Measurements from ENCODE around the gene FYN.

The FYN gene

DNA sequence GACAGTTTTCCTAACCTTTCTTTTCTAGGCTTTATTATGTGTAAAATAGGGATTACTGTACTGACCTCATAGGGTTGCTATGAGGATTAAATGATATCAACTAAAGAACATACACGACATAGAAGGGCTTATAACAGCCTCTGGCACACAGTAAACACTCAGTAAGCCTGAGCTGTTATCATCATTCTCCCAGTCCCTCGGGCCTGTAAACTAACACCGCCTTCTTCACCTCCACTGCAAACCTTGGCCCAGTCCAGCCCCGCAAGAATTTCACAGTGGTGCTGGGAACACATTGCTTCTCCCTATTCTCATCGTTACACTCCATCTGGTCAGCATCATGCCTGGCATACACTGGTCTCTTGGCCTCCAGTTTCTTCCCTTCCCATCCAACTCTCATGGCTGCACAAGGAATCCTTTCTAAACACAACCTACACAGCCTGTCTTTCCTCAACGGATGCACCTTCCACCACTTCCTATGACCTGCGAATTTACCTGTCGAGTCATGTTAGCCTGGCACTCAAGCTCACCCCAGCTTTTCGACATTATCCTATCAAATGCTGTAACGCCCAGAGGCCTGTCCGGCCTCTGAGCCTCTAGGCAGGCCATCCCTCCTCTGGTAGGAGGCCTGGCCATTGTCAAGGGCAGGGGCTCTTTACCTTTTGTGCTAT lies 92.1 kb downstream of the FYN start:
- H3K27ac ChIP-seq (ENCODE audit: low read length) = no peak overlapping the region
- H3K9me3 ChIP-seq (ENCODE audit: control insufficient read depth in 1 of 2, low read length in 2 of 2) = no peaks in the 10 kb centered on the region
- H3K27me3 ChIP-seq (ENCODE audit: low read depth, low read length) = no peaks in the 10 kb centered on the region
- no peaks in the 10 kb centered on the region for H3K36me3 ChIP-seq (ENCODE audit: control insufficient read depth in 1 of 2, insufficient read depth in 2 of 2, low read length in 2 of 2)
- H3K4me3 ChIP-seq (ENCODE audit: low read depth in 1 of 2, low read length in 2 of 2) = no peak overlapping the region
- H3K4me1 ChIP-seq (ENCODE audit: control insufficient read depth in 1 of 2, insufficient read depth in 2 of 2, low read length in 2 of 2) = peaks cover 12 to 29% of the 10 kb centered on the region in 2 donors

DNA sequence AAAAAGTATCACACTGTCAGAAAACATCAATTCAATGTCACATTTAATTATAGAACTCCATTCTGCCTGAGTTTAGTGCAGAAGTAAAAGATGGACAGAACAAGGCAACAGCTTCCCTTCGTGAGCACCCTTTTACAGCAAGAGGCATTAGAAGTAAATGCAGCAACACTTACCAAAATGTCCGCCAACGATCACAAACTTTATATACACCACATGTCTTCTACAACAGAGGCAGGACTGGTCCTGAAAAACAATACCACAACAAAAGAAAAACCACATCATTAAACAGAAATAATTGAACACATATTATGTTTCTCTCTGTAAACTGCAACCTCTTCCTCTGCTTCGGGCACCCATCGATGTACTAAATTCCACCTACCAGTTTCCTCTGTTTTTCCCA lies 92.9 kb downstream of the FYN start:
- Histone ChIP-seq H3K27me3 (ENCODE audit: low read depth, low read length) (no peaks in the 10 kb centered on the region), H3K36me3 (ENCODE audit: control insufficient read depth in 1 of 2, insufficient read depth in 2 of 2, low read length in 2 of 2) (no peaks in the 10 kb centered on the region), H3K4me1 (ENCODE audit: control insufficient read depth in 1 of 2, insufficient read depth in 2 of 2, low read length in 2 of 2) (peaks cover 12 to 29% of the 10 kb centered on the region in 2 donors), H3K27ac (ENCODE audit: low read length) (no peak overlapping the region), H3K9me3 (ENCODE audit: control insufficient read depth in 1 of 2, low read length in 2 of 2) (no peaks in the 10 kb centered on the region), H3K4me3 (ENCODE audit: low read depth in 1 of 2, low read length in 2 of 2) (no peak overlapping the region)

DNA sequence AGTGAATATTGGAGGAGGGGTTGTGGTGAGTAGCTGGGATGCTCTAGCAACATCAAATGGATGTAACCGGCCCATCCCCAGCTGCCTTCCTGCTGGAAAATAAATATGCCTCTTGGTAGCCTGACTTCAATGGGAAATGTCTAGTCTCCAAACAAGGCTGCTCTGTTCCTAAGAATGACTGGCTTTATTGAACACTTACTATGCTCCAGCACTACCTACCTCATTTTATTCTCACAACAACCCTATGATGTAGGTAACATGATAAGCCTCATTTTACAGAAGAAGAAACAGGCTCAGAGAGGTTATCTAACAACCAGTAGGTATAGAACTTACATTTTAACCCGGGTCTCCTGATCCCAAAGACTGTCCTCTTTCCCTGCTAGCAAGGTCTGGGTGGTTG lies 93.6 kb downstream of the FYN start:
- Histone ChIP-seq H3K27ac (ENCODE audit: low read length) (no peak overlapping the region), H3K27me3 (ENCODE audit: low read depth, low read length) (no peaks in the 10 kb centered on the region), H3K36me3 (ENCODE audit: control insufficient read depth in 1 of 2, insufficient read depth in 2 of 2, low read length in 2 of 2) (no peaks in the 10 kb centered on the region), H3K4me1 (ENCODE audit: control insufficient read depth in 1 of 2, insufficient read depth in 2 of 2, low read length in 2 of 2) (peaks cover 7 to 28% of the 10 kb centered on the region in 2 donors), H3K9me3 (ENCODE audit: control insufficient read depth in 1 of 2, low read length in 2 of 2) (no peaks in the 10 kb centered on the region), H3K4me3 (ENCODE audit: low read depth in 1 of 2, low read length in 2 of 2) (no peak overlapping the region)

DNA sequence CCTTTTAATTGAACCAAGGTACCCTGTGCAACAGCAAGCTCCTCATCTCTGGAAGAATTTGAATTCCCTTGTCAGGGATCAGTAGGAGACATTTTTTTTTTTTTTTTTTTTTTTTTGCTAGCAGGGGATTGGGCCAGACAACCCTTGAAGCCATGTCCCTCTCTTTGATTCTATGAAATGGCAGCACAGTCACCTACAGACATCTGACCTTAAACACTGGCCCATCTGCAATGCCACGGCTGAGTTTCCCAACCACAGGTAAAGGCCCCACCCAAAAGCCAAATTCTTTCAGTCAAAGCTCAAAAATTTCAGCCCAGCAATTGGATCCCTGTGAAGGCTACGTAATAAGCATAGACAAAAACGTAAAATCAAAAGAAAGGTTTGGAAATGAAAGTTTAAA lies 94.2 kb downstream of the FYN start:
- no peaks in the 10 kb centered on the region for H3K36me3 ChIP-seq (ENCODE audit: control insufficient read depth in 1 of 2, insufficient read depth in 2 of 2, low read length in 2 of 2)
- H3K4me3 ChIP-seq (ENCODE audit: low read depth in 1 of 2, low read length in 2 of 2) = no peak overlapping the region
- H3K9me3 ChIP-seq (ENCODE audit: control insufficient read depth in 1 of 2, low read length in 2 of 2) = no peaks in the 10 kb centered on the region
- peaks cover under 1 to 22% of the 10 kb centered on the region in 2 donors for H3K4me1 ChIP-seq (ENCODE audit: control insufficient read depth in 1 of 2, insufficient read depth in 2 of 2, low read length in 2 of 2)
- no peak overlapping the region for H3K27ac ChIP-seq (ENCODE audit: low read length)
- no peaks in the 10 kb centered on the region for H3K27me3 ChIP-seq (ENCODE audit: low read depth, low read length)

DNA sequence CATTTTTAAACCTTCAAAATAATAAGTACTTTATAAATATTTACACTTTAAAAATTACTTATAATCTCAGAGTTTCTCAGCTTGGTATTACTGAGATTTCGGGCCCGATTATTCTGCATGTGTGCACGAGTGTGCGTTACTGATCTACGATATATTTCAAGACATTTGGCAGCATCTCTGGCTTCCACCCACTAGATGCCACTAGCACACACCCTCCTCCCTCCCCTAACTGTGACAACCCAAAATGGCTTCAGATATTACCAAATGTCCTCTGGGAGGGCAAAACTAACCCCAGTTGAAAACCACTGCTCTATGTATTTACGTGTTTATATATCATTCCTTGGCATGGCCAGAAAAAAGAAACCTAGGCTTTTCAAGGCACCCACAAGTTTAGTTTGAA lies 95.9 kb downstream of the FYN start:
- H3K9me3 ChIP-seq (ENCODE audit: control insufficient read depth in 1 of 2, low read length in 2 of 2) = no peaks in the 10 kb centered on the region
- H3K27ac ChIP-seq (ENCODE audit: low read length) = no peak overlapping the region
- H3K4me1 ChIP-seq (ENCODE audit: control insufficient read depth in 1 of 2, insufficient read depth in 2 of 2, low read length in 2 of 2) = peaks cover 0 to 12% of the 10 kb centered on the region in 2 donors
- H3K27me3 ChIP-seq (ENCODE audit: low read depth, low read length) = no peaks in the 10 kb centered on the region
- H3K36me3 ChIP-seq (ENCODE audit: control insufficient read depth in 1 of 2, insufficient read depth in 2 of 2, low read length in 2 of 2) = no peaks in the 10 kb centered on the region
- no peak overlapping the region for H3K4me3 ChIP-seq (ENCODE audit: low read depth in 1 of 2, low read length in 2 of 2)

DNA sequence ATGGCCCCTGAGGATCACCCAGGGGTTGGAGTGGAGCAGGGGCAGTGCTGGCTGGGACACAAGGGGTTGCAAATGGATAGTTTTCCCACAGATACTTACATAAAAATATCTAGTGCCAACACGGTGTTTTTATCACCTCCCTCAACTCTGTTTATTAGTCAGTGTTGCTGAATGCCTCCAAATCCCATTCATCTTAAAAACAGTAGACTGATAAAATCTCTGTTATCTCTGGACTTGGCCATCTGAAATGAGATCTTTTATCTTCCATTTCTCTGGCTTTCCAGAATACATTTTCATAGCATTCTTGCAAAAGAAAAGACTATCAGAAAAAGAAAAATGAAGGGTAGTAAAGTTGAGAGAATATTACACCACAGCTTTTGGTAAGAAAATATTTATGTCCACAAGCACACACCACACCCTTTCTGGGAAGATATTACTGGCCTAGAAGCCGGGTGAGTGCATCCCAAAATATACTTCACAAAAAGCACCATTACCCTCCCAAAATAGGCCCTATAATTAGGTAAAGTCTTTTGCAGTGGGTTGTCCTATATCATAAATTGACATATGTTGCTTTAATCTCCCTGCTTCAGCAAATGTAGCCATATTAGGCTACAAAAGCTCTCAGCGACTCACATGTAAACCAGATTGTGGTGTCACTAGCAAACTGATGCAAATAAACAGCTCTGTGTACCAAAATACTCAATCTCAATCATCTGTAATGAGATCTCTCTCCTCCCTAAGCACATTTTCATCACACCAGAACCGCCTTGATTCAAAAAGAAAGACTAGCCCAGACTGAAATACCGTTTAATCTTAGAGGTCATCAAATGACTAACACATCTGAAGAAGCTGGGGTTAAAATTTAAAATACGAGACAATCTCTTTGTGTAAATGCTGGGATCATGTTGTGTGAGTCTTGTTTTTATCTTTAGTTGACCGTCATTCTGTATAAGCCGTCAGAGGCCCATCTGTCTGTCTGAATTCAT lies 96.7 kb downstream of the FYN start:
- Histone ChIP-seq H3K27ac (ENCODE audit: low read length) (no peak overlapping the region), H3K36me3 (ENCODE audit: control insufficient read depth in 1 of 2, insufficient read depth in 2 of 2, low read length in 2 of 2) (no peaks in the 10 kb centered on the region), H3K27me3 (ENCODE audit: low read depth, low read length) (no peaks in the 10 kb centered on the region), H3K9me3 (ENCODE audit: control insufficient read depth in 1 of 2, low read length in 2 of 2) (no peaks in the 10 kb centered on the region), H3K4me1 (ENCODE audit: control insufficient read depth in 1 of 2, insufficient read depth in 2 of 2, low read length in 2 of 2) (peaks cover 0 to 11% of the 10 kb centered on the region in 2 donors), H3K4me3 (ENCODE audit: low read depth in 1 of 2, low read length in 2 of 2) (no peak overlapping the region)

DNA sequence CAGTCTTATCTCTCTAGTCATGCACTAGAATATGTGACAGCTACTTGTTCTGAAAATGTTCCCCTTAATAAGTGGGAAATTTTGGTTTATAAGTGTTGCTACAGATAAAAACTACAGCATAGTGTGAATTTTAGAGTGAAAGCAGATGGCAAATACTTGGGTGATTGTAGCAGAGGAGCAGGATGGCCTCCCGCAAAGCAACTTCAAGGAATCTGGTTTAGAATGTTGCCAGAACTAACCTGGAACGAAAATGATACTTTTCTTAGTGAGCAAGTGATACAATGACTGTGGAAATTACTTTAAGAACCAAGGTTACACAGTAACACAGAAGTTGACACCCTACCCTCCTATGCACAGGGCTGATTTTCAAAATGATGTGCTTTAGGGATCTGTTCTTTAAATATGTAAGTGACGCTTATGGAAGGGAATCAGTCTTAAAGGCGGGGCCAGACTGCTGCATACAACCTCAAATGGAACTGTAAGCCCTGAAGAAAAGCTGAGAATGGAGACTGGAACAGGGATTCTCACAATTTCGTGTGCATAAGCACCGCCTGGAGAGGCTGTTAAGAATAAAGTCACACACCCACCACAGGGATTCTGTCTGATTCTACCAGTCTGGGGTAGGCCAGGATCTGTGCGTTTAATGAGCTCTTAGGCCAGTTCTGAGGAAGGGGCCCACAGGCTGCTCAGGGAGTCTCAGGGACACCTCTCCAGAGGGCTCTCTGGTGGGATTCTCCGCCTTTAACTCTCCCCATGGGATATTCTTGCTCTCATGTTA lies 97.9 kb downstream of the FYN start:
- H3K27me3 ChIP-seq (ENCODE audit: low read depth, low read length) = no peaks in the 10 kb centered on the region
- peaks cover 0 to 8% of the 10 kb centered on the region in 2 donors for H3K4me1 ChIP-seq (ENCODE audit: control insufficient read depth in 1 of 2, insufficient read depth in 2 of 2, low read length in 2 of 2)
- H3K4me3 ChIP-seq (ENCODE audit: low read depth in 1 of 2, low read length in 2 of 2) = no peak overlapping the region
- H3K9me3 ChIP-seq (ENCODE audit: control insufficient read depth in 1 of 2, low read length in 2 of 2) = no peaks in the 10 kb centered on the region
- no peaks in the 10 kb centered on the region for H3K36me3 ChIP-seq (ENCODE audit: control insufficient read depth in 1 of 2, insufficient read depth in 2 of 2, low read length in 2 of 2)
- H3K27ac ChIP-seq (ENCODE audit: low read length) = no peak overlapping the region

DNA sequence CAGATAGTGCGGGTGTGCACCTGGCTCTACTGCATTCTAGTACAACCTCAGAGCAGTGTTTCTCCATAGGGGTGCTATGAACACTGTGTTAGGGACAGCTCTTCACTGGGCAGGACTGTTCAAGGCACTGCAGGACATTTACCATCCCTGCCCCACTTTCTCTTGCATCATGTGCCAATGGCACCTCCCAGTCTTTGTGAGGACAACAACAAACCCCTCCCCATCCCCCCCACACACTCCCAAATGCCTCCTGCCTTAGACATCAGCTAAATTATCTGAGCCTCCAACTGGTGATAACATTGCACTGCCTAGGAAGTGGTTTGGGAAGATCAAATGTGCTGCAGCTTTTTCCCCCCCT lies 98.9 kb downstream of the FYN start:
- no peaks in the 10 kb centered on the region for H3K27me3 ChIP-seq (ENCODE audit: low read depth, low read length)
- H3K4me3 ChIP-seq (ENCODE audit: low read depth in 1 of 2, low read length in 2 of 2) = no peak overlapping the region
- peaks cover 0 to 8% of the 10 kb centered on the region in 2 donors for H3K4me1 ChIP-seq (ENCODE audit: control insufficient read depth in 1 of 2, insufficient read depth in 2 of 2, low read length in 2 of 2)
- H3K27ac ChIP-seq (ENCODE audit: low read length) = no peak overlapping the region
- no peaks in the 10 kb centered on the region for H3K36me3 ChIP-seq (ENCODE audit: control insufficient read depth in 1 of 2, insufficient read depth in 2 of 2, low read length in 2 of 2)
- no peaks in the 10 kb centered on the region for H3K9me3 ChIP-seq (ENCODE audit: control insufficient read depth in 1 of 2, low read length in 2 of 2)

DNA sequence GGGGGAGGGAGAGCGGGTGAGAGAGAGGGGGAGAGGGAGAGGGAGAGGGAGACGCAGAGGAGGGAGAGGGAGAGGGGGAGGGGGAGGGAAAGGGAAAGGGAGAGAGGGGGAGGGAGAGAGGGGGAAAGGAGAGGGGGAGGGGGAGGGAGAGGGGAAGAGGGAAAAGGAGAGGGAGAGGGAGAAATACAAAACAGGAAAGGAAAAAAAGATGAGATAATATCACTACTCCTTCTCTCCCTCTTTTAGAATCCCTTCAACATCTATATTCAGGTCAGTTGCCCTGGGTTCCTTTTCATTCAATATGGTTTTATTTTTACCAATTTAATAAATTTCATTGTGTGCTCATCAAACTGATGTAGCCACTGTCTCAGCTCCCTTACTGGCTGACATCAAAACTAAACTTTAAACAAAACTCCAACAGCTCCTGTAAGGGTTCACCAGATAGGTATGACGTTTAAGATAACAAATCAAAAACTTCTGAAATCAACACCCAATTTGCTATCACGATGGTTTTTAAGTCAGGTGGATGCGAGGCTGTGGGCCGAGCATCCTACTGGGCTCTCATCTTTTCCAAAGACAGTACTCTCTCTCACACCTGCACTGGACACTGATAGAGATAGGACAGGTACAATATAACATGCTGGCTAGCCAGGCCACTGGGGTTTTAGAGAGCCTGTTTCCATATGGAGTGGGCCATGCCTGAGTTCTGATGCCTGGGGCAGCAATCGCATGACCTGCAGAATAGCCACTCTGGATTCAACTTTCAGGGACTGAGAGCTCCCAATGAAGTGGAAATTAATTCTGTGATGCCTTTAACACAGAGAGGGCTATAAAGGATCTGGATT lies 99.5 kb downstream of the FYN start:
- Histone ChIP-seq H3K36me3 (ENCODE audit: control insufficient read depth in 1 of 2, insufficient read depth in 2 of 2, low read length in 2 of 2) (no peaks in the 10 kb centered on the region), H3K27me3 (ENCODE audit: low read depth, low read length) (no peaks in the 10 kb centered on the region), H3K4me1 (ENCODE audit: control insufficient read depth in 1 of 2, insufficient read depth in 2 of 2, low read length in 2 of 2) (peaks cover 0 to 10% of the 10 kb centered on the region in 2 donors), H3K4me3 (ENCODE audit: low read depth in 1 of 2, low read length in 2 of 2) (no peak overlapping the region), H3K9me3 (ENCODE audit: control insufficient read depth in 1 of 2, low read length in 2 of 2) (no peaks in the 10 kb centered on the region), H3K27ac (ENCODE audit: low read length) (no peak overlapping the region)

DNA sequence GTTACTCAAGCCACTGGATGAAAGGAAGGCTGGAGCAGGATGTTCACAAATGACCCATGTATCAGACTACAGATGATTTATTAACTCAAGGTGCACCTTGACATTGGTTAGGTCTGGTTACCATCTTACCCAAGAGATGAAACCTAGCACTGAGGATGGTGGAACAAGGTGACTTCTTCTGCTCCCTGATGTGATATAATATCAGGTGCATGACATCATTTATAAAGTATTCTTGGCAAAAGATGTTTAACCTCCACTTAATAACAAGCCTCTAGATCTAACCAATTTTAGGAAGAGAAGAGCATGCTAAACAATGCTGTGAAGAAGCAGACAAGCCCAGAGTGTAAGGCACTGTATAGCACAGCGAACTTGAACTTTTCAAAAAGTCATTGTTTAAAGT lies 100.9 kb downstream of the FYN start:
- no peaks in the 10 kb centered on the region for H3K9me3 ChIP-seq (ENCODE audit: control insufficient read depth in 1 of 2, low read length in 2 of 2)
- no peaks in the 10 kb centered on the region for H3K36me3 ChIP-seq (ENCODE audit: control insufficient read depth in 1 of 2, insufficient read depth in 2 of 2, low read length in 2 of 2)
- H3K4me1 ChIP-seq (ENCODE audit: control insufficient read depth in 1 of 2, insufficient read depth in 2 of 2, low read length in 2 of 2) = peaks cover 0 to 13% of the 10 kb centered on the region in 2 donors
- no peak overlapping the region for H3K27ac ChIP-seq (ENCODE audit: low read length)
- H3K4me3 ChIP-seq (ENCODE audit: low read depth in 1 of 2, low read length in 2 of 2) = no peak overlapping the region
- no peaks in the 10 kb centered on the region for H3K27me3 ChIP-seq (ENCODE audit: low read depth, low read length)

All from muscle layer of duodenum (tissue), 2 donors.